GM12891 (cell line): ENCODE data around the gene SNTG2.

Experiments used
- PAX5 ChIP-seq: IDR thresholded peaks from 2 replicates; pipeline ENCODE4 v1.6.1; 2011; ENCODE audit warnings: low read length, moderate library complexity, mild to moderate bottlenecking; ENCODE audit not compliant: insufficient read depth, severe bottlenecking
- POLR2A ChIP-seq: IDR thresholded peaks from 2 replicates; pipeline ENCODE4 v1.6.1; 2011; ENCODE audit warnings: low read depth, low read length, control low read depth
- POLR2AphosphoS5 ChIP-seq: IDR thresholded peaks from 2 replicates; pipeline ENCODE4 v1.6.1; 2011; ENCODE audit warnings: low read depth, low read length, control low read depth
- POU2F2 ChIP-seq: IDR thresholded peaks from 2 replicates; pipeline ENCODE4 v1.6.1; 2011; ENCODE audit warnings: low read depth, mild to moderate bottlenecking, control low read depth, low read length, moderate library complexity
- SPI1 ChIP-seq: IDR thresholded peaks from 2 replicates; pipeline ENCODE4 v1.6.1; 2011; ENCODE audit warnings: low read depth, low read length, control low read depth
- TAF1 ChIP-seq: IDR thresholded peaks from 2 replicates; pipeline ENCODE4 v1.6.1; 2011; ENCODE audit warnings: low read depth, low read length, control low read depth

DNA sequence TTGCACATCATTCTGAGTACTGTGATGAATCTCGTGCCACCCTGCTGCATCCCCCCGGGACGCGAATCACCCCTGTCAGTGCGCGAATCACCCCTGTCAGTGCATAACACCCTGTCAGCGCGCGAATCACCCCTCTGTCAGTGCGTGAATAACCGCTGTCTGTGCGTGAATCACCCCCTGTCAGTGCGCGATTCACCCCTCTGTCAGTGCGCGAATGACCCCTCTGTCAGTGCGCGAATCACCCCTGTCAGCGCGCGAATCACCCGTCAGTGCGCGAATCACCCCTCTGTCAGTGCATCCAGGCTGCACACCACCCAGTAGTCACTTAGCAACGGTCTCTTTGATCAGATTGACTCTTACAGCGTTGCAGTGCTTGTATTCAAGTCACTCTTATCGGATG is 328.2 kb downstream of the SNTG2 start:
- TF ChIP-seq POLR2A (no peak), TAF1 (no peak), POLR2AphosphoS5 (no peak), POU2F2 (no peak), PAX5 (no peak), SPI1 (no peak)
